BE2C (cell line): Measurements from ENCODE around the gene NPSR1.

Experiments
- DNase-seq: peaks from one replicate; pipeline ENCODE4 v3.0.0-alpha.2; 2020
- H3K27me3 ChIP-seq: fragments of 250-450 bp; sonication (Bioruptor Pico); 2 replicates; pipeline ENCODE4 v1.5.1; 2020; ENCODE audit warnings: mild to moderate bottlenecking
- H3K36me3 ChIP-seq: fragments of 250-450 bp; sonication (Bioruptor Pico); 2 replicates; pipeline ENCODE4 v1.5.1; 2020; ENCODE audit warnings: mild to moderate bottlenecking
- H3K4me1 ChIP-seq: fragments of 250-450 bp; sonication (Bioruptor Pico); 2 replicates; pipeline ENCODE4 v1.5.1; 2020
- H3K4me3 ChIP-seq: 2 replicates; pipeline ENCODE4 v1.5.1; 2011; ENCODE audit warnings: low read depth, low read length
- H3K9me3 ChIP-seq: fragments of 250-450 bp; sonication (Bioruptor Pico); 2 replicates; pipeline ENCODE4 v1.5.1; 2020
- CTCF ChIP-seq: IDR thresholded peaks from 2 replicates; pipeline ENCODE4 v1.5.1; 2012; ENCODE audit warnings: mild to moderate bottlenecking, low read depth, low read length

NPSR1 gene

GRCh38 chr7:34664755-34665154, 6.7 kb downstream of the NPSR1 start:
- DNase-seq: no peak
- peaks cover 7% of the 10 kb centered on the region for H3K27me3 ChIP-seq
- no peaks in the 10 kb centered on the region for H3K9me3 ChIP-seq
- H3K36me3 ChIP-seq: no peaks in the 10 kb centered on the region
- no peak overlapping the region for H3K4me3 ChIP-seq
- no peaks in the 10 kb centered on the region for H3K4me1 ChIP-seq
- no peak for TF ChIP-seq CTCF

GRCh38 chr7:34672430-34672829, 14.4 kb downstream of the NPSR1 start:
- no peaks in the 10 kb centered on the region for H3K27me3 ChIP-seq
- H3K36me3 ChIP-seq: no peaks in the 10 kb centered on the region
- H3K4me1 ChIP-seq: no peaks in the 10 kb centered on the region
- no peak for TF ChIP-seq CTCF
- H3K9me3 ChIP-seq: no peaks in the 10 kb centered on the region
- no peak overlapping the region for H3K4me3 ChIP-seq
- DNase-seq: no peak

GRCh38 chr7:34673066-34673465, 15.0 kb downstream of the NPSR1 start:
- H3K27me3 ChIP-seq: no peaks in the 10 kb centered on the region
- no peak for DNase-seq
- TF ChIP-seq CTCF: no peak

GRCh38 chr7:34675749-34676374, 17.8 kb downstream of the NPSR1 start:
- H3K4me1 ChIP-seq: no peaks in the 10 kb centered on the region
- TF ChIP-seq CTCF: peak; percentile 72
- no peak overlapping the region for H3K4me3 ChIP-seq
- H3K27me3 ChIP-seq: no peaks in the 10 kb centered on the region
- peak; percentile 11 for DNase-seq
- no peaks in the 10 kb centered on the region for H3K9me3 ChIP-seq
- H3K36me3 ChIP-seq: no peaks in the 10 kb centered on the region

More at GRCh38 chr7:34673066-34673465, 15.0 kb downstream of the NPSR1 start:
- Histone ChIP-seq H3K9me3 (no peaks in the 10 kb centered on the region), H3K4me3 (no peak overlapping the region), H3K4me1 (no peaks in the 10 kb centered on the region), H3K36me3 (no peaks in the 10 kb centered on the region)

GRCh38 chr7:34677491-34677890, 19.5 kb downstream of the NPSR1 start:
- H3K36me3 ChIP-seq: no peaks in the 10 kb centered on the region
- H3K4me1 ChIP-seq: no peaks in the 10 kb centered on the region
- no peaks in the 10 kb centered on the region for H3K9me3 ChIP-seq
- no peak for TF ChIP-seq CTCF
- H3K27me3 ChIP-seq: no peaks in the 10 kb centered on the region
- no peak for DNase-seq
- no peak overlapping the region for H3K4me3 ChIP-seq

- Histone ChIP-seq H3K4me1 (no peaks in the 10 kb centered on the region), H3K4me3 (no peak overlapping the region), H3K27me3 (no peaks in the 10 kb centered on the region), H3K9me3 (no peaks in the 10 kb centered on the region), H3K36me3 (no peaks in the 10 kb centered on the region)
- TF ChIP-seq CTCF: no peak
- DNase-seq: no peak
Measured at GRCh38 chr7:34687529-34687928, 29.5 kb downstream of the NPSR1 start.
